Ovary (tissue), 3 donors: Measurements from ENCODE around the gene FBN1.

ENCODE experiments used
- CTCF ChIP-seq, 3 donors: fragments of 450-650 bp in 2 of 3; fragments of 200-600 bp in 1 of 3; IDR thresholded peaks; one replicate each; pipeline versions ENCODE4 v1.5.1 to v1.8.0; 2016 to 2022; ENCODE audit warnings: antibody characterized with exemption in 3 of 3, mild to moderate bottlenecking in 1 of 3
- POLR2A ChIP-seq: fragments of 450-650 bp; IDR thresholded peaks from one replicate; pipeline ENCODE4 v1.6.1; 2017; ENCODE audit warnings: antibody characterized with exemption, mild to moderate bottlenecking, moderate library complexity
- donor health status: DM: no; HTN: no; CAD: no.

GRCh38 chr15:48478581-48478980, 166.9 kb downstream of the FBN1 start:
- no peak for TF ChIP-seq CTCF (IDR thresholded peaks at IDR 0.05)
- TF ChIP-seq POLR2A: no peak
